Neuronal stem cell (in vitro differentiated cells): ENCODE measurements around the gene IL6ST. TPM values are rescaled to one million over a fixed set of nuclear protein-coding genes. Genes with fewer than 3 reads are reported as not detected.

ENCODE experiments used
- DNase-seq: peaks from one replicate; pipeline ENCODE4 v3.0.0-alpha.2; 2013; ENCODE audit warnings: low spot score
- H2AFZ ChIP-seq: one replicate; pipeline ENCODE4 v1.6.1; 2013; ENCODE audit warnings: mild to moderate bottlenecking, low read length, inconsistent platforms
- H2AK5ac ChIP-seq: 2 replicates; pipeline ENCODE4 v1.6.1; 2013; ENCODE audit warnings: low read depth, mild to moderate bottlenecking, inconsistent platforms, low read length, moderate library complexity, mixed read lengths
- H2BK120ac ChIP-seq: 2 replicates; pipeline ENCODE4 v1.6.1; 2013; ENCODE audit warnings: low read depth, mild to moderate bottlenecking, inconsistent platforms, low read length, moderate library complexity, mixed read lengths
- H2BK12ac ChIP-seq: one replicate; pipeline ENCODE4 v1.6.1; 2013; ENCODE audit warnings: low read length, inconsistent platforms
- H2BK15ac ChIP-seq: 2 replicates; pipeline ENCODE4 v1.6.1; 2013; ENCODE audit warnings: mild to moderate bottlenecking, low read length, inconsistent platforms, mixed read lengths
- H2BK5ac ChIP-seq: one replicate; pipeline ENCODE4 v1.6.1; 2013; ENCODE audit warnings: inconsistent platforms, mild to moderate bottlenecking, low read length, moderate library complexity
- H3K14ac ChIP-seq: one replicate; pipeline ENCODE4 v1.6.1; 2013; ENCODE audit warnings: low read length, inconsistent platforms
- H3K18ac ChIP-seq: 2 replicates; pipeline ENCODE4 v1.6.1; 2013; ENCODE audit warnings: low read length, inconsistent platforms
- H3K23ac ChIP-seq: 2 replicates; pipeline ENCODE4 v1.6.1; 2013; ENCODE audit warnings: low read depth, mild to moderate bottlenecking, mixed read lengths, low read length, inconsistent platforms; ENCODE audit not compliant: poor library complexity
- H3K27ac ChIP-seq: replicated peaks from 3 replicates; pipeline ENCODE4 v1.5.1; 2013; ENCODE audit warnings: low read length, inconsistent platforms
- H3K27me3 ChIP-seq, 3 experiments: 2 replicates each; pipeline ENCODE4 v1.6.1; 2013; ENCODE audit warnings: low read length in 3 of 3, mild to moderate bottlenecking in 2 of 3, inconsistent platforms in 1 of 3, low read depth in 1 of 3, mixed read lengths in 1 of 3, moderate library complexity in 1 of 3; ENCODE audit not compliant: control insufficient read depth in 3 of 3, insufficient read depth in 3 of 3
- H3K36me3 ChIP-seq, 2 donors: replicated peaks in 1 of 2; 2 replicates each; pipeline ENCODE4 v1.6.1; 2013; ENCODE audit warnings: low read length in 2 of 2; ENCODE audit not compliant: control insufficient read depth in 2 of 2, insufficient read depth in 2 of 2
- H3K4ac ChIP-seq: 2 replicates; pipeline ENCODE4 v1.6.1; 2013; ENCODE audit warnings: inconsistent platforms, mild to moderate bottlenecking, low read length, moderate library complexity
- H3K4me1 ChIP-seq, 2 donors: 1 replicate in 1 of 2; 2 replicates in 1 of 2; pipeline ENCODE4 v1.6.1; 2013; ENCODE audit warnings: low read length in 2 of 2, low read depth in 1 of 2; ENCODE audit not compliant: control insufficient read depth in 2 of 2, insufficient read depth in 1 of 2
- H3K4me2 ChIP-seq: one replicate; pipeline ENCODE4 v1.6.1; 2013; ENCODE audit warnings: mild to moderate bottlenecking, low read length, inconsistent platforms; ENCODE audit not compliant: insufficient read depth, poor library complexity, severe bottlenecking
- H3K4me3 ChIP-seq, 2 donors: 2 replicates each; pipeline ENCODE4 v1.5.1; 2013; ENCODE audit warnings: low read length in 2 of 2, mild to moderate bottlenecking in 2 of 2, inconsistent platforms in 1 of 2, moderate library complexity in 1 of 2
- H3K79me1 ChIP-seq: one replicate; pipeline ENCODE4 v1.6.1; 2013; ENCODE audit warnings: low read depth, mild to moderate bottlenecking, inconsistent platforms, low read length, moderate library complexity
- H3K9ac ChIP-seq: one replicate; pipeline ENCODE4 v1.6.1; 2013; ENCODE audit warnings: mild to moderate bottlenecking, low read depth, low read length, inconsistent platforms; ENCODE audit not compliant: poor library complexity
- H3K9me3 ChIP-seq, 2 donors: replicated peaks in 1 of 2; 2 replicates each; pipeline versions ENCODE3 to v1.6.1; 2013; ENCODE audit warnings: low read length in 2 of 2, mild to moderate bottlenecking in 2 of 2, inconsistent platforms in 1 of 2, low read depth in 1 of 2, mixed read lengths in 1 of 2, moderate library complexity in 1 of 2; ENCODE audit not compliant: control insufficient read depth in 2 of 2, insufficient read depth in 1 of 2
- H4K8ac ChIP-seq: one replicate; pipeline ENCODE4 v1.6.1; 2013; ENCODE audit warnings: low read depth, mild to moderate bottlenecking, inconsistent platforms, low read length, moderate library complexity
- H4K91ac ChIP-seq: one replicate; pipeline ENCODE4 v1.6.1; 2013; ENCODE audit warnings: low read length, low read depth, mild to moderate bottlenecking, inconsistent platforms; ENCODE audit not compliant: poor library complexity
- WGBS, 2 donors: extraction: QIAGEN DNeasy Blood & Tissue Kit; methylation state at CpG; one replicate each; pipeline ENCODE4 v1.1.7; 2013; ENCODE audit warnings: missing lambda C conversion rate in 2 of 2, mixed read lengths in 1 of 2; ENCODE audit not compliant: insufficient read length in 2 of 2, insufficient replicate concordance in 1 of 2; ENCODE audit errors: extremely low coverage in 2 of 2; 5-methylcytosine and 5-hydroxymethylcytosine counted together
- small RNA-seq: library from polyadenylated mRNA; stranded (forward); fragments of <200 nt; extraction: miRNeasy Mini kit (QIAGEN cat#:217004); gene quantifications from one replicate; pipeline ENCODE3, GENCODE V24; 2013; ENCODE audit not compliant: insufficient read depth

IL6ST gene

DNA sequence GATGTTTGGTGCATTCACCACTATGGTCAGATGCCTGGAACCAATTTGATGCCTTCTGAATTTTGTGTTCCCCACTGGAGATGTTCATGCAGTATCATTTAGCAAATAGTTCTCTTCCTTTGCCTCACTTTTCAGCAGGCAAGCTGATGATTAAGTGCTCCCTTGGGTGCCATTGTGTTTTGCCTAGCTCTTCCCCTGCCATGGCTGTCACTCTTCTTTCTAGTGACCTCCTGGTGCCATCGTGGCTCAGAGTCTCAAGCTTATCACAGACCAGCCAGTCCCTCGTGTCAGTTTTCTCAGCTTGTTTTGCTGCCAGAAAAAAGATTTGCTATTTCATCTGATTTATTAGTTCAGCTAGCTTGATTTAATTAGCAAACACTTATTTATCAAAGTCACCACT lies 102.3 kb downstream of the IL6ST start:
- no peak for DNase-seq
- Histone ChIP-seq H3K4me1 (no peaks in the 10 kb centered on the region), H3K14ac (no peak overlapping the region), H3K9ac (no peak overlapping the region), H3K4me3 (no peak overlapping the region), H2AFZ (no peak overlapping the region), H3K4me2 (no peak overlapping the region), H4K8ac (no peak overlapping the region), H2BK12ac (no peak overlapping the region), H3K27ac (no peak overlapping the region), H3K4ac (no peak overlapping the region), H3K18ac (no peak overlapping the region), H2BK15ac (no peak overlapping the region), H2BK120ac (no peak overlapping the region), H4K91ac (no peak overlapping the region), H3K36me3 (no peaks in the 10 kb centered on the region), H3K79me1 (no peaks in the 10 kb centered on the region), H2AK5ac (no peak overlapping the region), H2BK5ac (no peak overlapping the region), H3K23ac (no peak overlapping the region), H3K9me3 (no peaks in the 10 kb centered on the region), H3K27me3 (no peaks in the 10 kb centered on the region)
- WGBS, 2 donors = no CpG with 5 or more reads among the region's 2 CpGs

GRCh38 chr5:55888205-55888604 lies 106.6 kb downstream of the IL6ST start:
- WGBS, 2 donors = no CpG with 5 or more reads among the region's 5 CpGs

GRCh38 chr5:55885359-55885758 lies 109.4 kb downstream of the IL6ST start:
- no peak overlapping the region for H3K23ac ChIP-seq
- no peaks in the 10 kb centered on the region for H3K36me3 ChIP-seq
- H3K4me1 ChIP-seq = no peaks in the 10 kb centered on the region
- no peak for DNase-seq
- no CpG with 5 or more reads among the region's 9 CpGs for WGBS, 2 donors
- no peak overlapping the region for H3K18ac ChIP-seq
- no peak overlapping the region for H2BK15ac ChIP-seq
- no peaks in the 10 kb centered on the region for H3K27me3 ChIP-seq
- no peak overlapping the region for H3K14ac ChIP-seq
- no peaks in the 10 kb centered on the region for H3K9me3 ChIP-seq
- no peak overlapping the region for H4K91ac ChIP-seq
- no peak overlapping the region for H3K27ac ChIP-seq
- H3K9ac ChIP-seq = no peak overlapping the region
- H2BK5ac ChIP-seq = no peak overlapping the region
- H3K79me1 ChIP-seq = no peaks in the 10 kb centered on the region
- H2AK5ac ChIP-seq = no peak overlapping the region
- H2BK12ac ChIP-seq = no peak overlapping the region
- no peak overlapping the region for H3K4ac ChIP-seq
- H3K4me3 ChIP-seq = no peak overlapping the region
- H2AFZ ChIP-seq = peak overlapping the region; percentile 35
- H2BK120ac ChIP-seq = no peak overlapping the region
- no peak overlapping the region for H4K8ac ChIP-seq
- H3K4me2 ChIP-seq = no peak overlapping the region

More at GRCh38 chr5:55888205-55888604, 106.6 kb downstream of the IL6ST start:
- H3K14ac ChIP-seq = no peak overlapping the region
- H3K9ac ChIP-seq = no peak overlapping the region
- no peak overlapping the region for H3K23ac ChIP-seq
- no peak overlapping the region for H3K4me3 ChIP-seq
- H2BK15ac ChIP-seq = no peak overlapping the region
- H3K4me1 ChIP-seq = no peaks in the 10 kb centered on the region
- H3K4ac ChIP-seq = no peak overlapping the region
- H2BK5ac ChIP-seq = no peak overlapping the region
- H2AK5ac ChIP-seq = no peak overlapping the region
- DNase-seq = no peak
- no peak overlapping the region for H4K91ac ChIP-seq
- no peaks in the 10 kb centered on the region for H3K36me3 ChIP-seq
- no peaks in the 10 kb centered on the region for H3K9me3 ChIP-seq
- no peak overlapping the region for H3K27ac ChIP-seq
- no peaks in the 10 kb centered on the region for H3K27me3 ChIP-seq
- no peak overlapping the region for H3K4me2 ChIP-seq
- H2AFZ ChIP-seq = no peak overlapping the region
- no peak overlapping the region for H2BK120ac ChIP-seq
- H3K79me1 ChIP-seq = no peaks in the 10 kb centered on the region
- no peak overlapping the region for H4K8ac ChIP-seq
- no peak overlapping the region for H3K18ac ChIP-seq
- H2BK12ac ChIP-seq = no peak overlapping the region

Small RNA genes lying within 50 kb of the gene (small RNA-seq; reads per million reads assigned to genes)
- not detected for gene AC016596.1
- gene RF01210 = not detected
